Measurements from ENCODE around the gene ADAM15. TPM values are rescaled to one million over a fixed set of nuclear protein-coding genes. Genes with fewer than 3 reads are reported as not detected.

The ADAM15 gene
- total RNA-seq, 1 donor from 2014 or later, result 186 TPM

GRCh38 chr1:155051342-155051776 lies 243 bp downstream of the ADAM15 start:
- H3K4me3 ChIP-seq (ENCODE audit: low read depth, low read length), result peak overlapping the region; percentile 72
- H3K27me3 ChIP-seq (ENCODE audit: control insufficient read depth, insufficient read depth, low read length), result no peaks in the 10 kb centered on the region
- DNase-seq (ENCODE audit: low read depth), result no peak
- TF ChIP-seq CTCF (IDR thresholded peaks at IDR 0.05; ENCODE audit: insufficient read depth, low read length, poor library complexity, severe bottlenecking), result no peak
- H3K36me3 ChIP-seq (ENCODE audit: control insufficient read depth, insufficient read depth, low read length), result no peaks in the 10 kb centered on the region

- H3K4me3 ChIP-seq (ENCODE audit: low read depth, low read length), result peak overlapping the region; percentile 72
- no peaks in the 10 kb centered on the region for H3K27me3 ChIP-seq (ENCODE audit: control insufficient read depth, insufficient read depth, low read length)
- peaks cover 2% of the 10 kb centered on the region for H3K36me3 ChIP-seq (ENCODE audit: control insufficient read depth, insufficient read depth, low read length)
- no peak for TF ChIP-seq CTCF (IDR thresholded peaks at IDR 0.05; ENCODE audit: insufficient read depth, low read length, poor library complexity, severe bottlenecking)
- DNase-seq (ENCODE audit: low read depth), result no peak
These were observed 772 bp downstream of the ADAM15 start for GRCh38 chr1:155051777-155052398.

GRCh38 chr1:155052439-155053395 lies 1.6 kb downstream of the ADAM15 start:
- DNase-seq (ENCODE audit: low read depth), result no peak
- Histone ChIP-seq H3K27me3 (ENCODE audit: control insufficient read depth, insufficient read depth, low read length) (no peaks in the 10 kb centered on the region), H3K4me3 (ENCODE audit: low read depth, low read length) (peak overlapping the region; percentile 72), H3K36me3 (ENCODE audit: control insufficient read depth, insufficient read depth, low read length) (peaks cover 3% of the 10 kb centered on the region)
- peak; percentile 61 for TF ChIP-seq CTCF (IDR thresholded peaks at IDR 0.05; ENCODE audit: insufficient read depth, low read length, poor library complexity, severe bottlenecking)

- peaks cover 3% of the 10 kb centered on the region for H3K36me3 ChIP-seq (ENCODE audit: control insufficient read depth, insufficient read depth, low read length)
- no peaks in the 10 kb centered on the region for H3K27me3 ChIP-seq (ENCODE audit: control insufficient read depth, insufficient read depth, low read length)
- no peak overlapping the region for H3K4me3 ChIP-seq (ENCODE audit: low read depth, low read length)
- DNase-seq (ENCODE audit: low read depth), result no peak
- no peak for TF ChIP-seq CTCF (IDR thresholded peaks at IDR 0.05; ENCODE audit: insufficient read depth, low read length, poor library complexity, severe bottlenecking)
These were observed 2.5 kb downstream of the ADAM15 start for GRCh38 chr1:155053531-155054105.

- Histone ChIP-seq H3K36me3 (ENCODE audit: control insufficient read depth, insufficient read depth, low read length) (peaks cover 3% of the 10 kb centered on the region), H3K4me3 (ENCODE audit: low read depth, low read length) (no peak overlapping the region), H3K27me3 (ENCODE audit: control insufficient read depth, insufficient read depth, low read length) (no peaks in the 10 kb centered on the region)
- TF ChIP-seq CTCF (IDR thresholded peaks at IDR 0.05; ENCODE audit: insufficient read depth, low read length, poor library complexity, severe bottlenecking), result no peak
- DNase-seq (ENCODE audit: low read depth), result no peak
These were observed 6.0 kb downstream of the ADAM15 start for GRCh38 chr1:155057104-155057503.

All from kidney epithelial cell (primary cell).